PC-9 (cell line): ENCODE data around the gene NUP88.

Experiments used
- EZH2 ChIP-seq: fragments of 200-600 bp; sonication (generic); IDR thresholded peaks from 2 replicates; pipeline ENCODE4 v1.8.0; 2017; ENCODE audit warnings: antibody characterized with exemption, low read depth
- TF ChIP-seq, protein P1 (sequence below): fragments of 200-600 bp; sonication (generic); conservative IDR thresholded peaks from 2 replicates; pipeline ENCODE4 v1.6.1; 2017; ENCODE audit warnings: mixed run types, antibody characterized with exemption, mild to moderate bottlenecking, moderate library complexity

DNA sequence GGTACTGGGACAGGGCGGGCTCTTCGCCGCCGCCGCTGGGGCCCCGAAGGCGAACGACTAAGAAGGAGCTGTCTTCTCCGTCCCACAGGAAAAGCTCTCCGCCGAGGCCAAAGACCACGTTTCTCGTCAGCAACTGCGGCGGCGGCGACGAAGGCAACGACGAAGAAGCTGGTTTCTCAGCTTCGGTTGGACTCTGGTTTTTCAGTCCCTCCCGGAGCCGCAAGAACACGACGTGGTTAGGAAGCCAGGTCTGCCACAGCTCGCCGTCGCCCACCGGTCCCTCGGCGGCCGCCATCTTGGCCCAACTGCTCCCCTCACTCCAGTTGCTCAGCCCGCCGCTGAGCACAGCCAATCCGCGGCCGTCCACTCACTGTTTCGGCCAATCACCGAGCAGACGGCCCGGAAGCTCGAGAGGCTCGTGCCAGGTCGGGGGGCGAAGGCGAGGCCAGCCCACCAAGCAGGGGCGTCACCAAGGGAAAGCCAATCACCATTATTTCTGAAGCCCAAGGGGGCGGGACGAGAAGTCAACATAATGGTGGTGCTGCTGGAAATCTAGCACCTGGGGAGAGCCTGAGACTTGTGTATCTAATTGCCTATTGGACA lies at the start of gene NUP88:
- TF ChIP-seq, protein P1, sequence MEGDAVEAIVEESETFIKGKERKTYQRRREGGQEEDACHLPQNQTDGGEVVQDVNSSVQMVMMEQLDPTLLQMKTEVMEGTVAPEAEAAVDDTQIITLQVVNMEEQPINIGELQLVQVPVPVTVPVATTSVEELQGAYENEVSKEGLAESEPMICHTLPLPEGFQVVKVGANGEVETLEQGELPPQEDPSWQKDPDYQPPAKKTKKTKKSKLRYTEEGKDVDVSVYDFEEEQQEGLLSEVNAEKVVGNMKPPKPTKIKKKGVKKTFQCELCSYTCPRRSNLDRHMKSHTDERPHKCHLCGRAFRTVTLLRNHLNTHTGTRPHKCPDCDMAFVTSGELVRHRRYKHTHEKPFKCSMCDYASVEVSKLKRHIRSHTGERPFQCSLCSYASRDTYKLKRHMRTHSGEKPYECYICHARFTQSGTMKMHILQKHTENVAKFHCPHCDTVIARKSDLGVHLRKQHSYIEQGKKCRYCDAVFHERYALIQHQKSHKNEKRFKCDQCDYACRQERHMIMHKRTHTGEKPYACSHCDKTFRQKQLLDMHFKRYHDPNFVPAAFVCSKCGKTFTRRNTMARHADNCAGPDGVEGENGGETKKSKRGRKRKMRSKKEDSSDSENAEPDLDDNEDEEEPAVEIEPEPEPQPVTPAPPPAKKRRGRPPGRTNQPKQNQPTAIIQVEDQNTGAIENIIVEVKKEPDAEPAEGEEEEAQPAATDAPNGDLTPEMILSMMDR = no peak
- no peak for TF ChIP-seq EZH2
